Sigmoid colon (tissue), 3 donors: ENCODE results near the gene TMEM164.

Experiments used
- CTCF ChIP-seq, 4 experiments: fragments of 450-650 bp in 3 of 4; fragments of 200-600 bp in 1 of 4; IDR thresholded peaks; one replicate each; pipeline ENCODE4 v1.5.1; 2016 to 2019; ENCODE audit warnings: antibody characterized with exemption in 4 of 4, mild to moderate bottlenecking in 3 of 4, moderate library complexity in 2 of 4
- POLR2A ChIP-seq, 2 donors: fragments of 450-650 bp; IDR thresholded peaks; one replicate each; pipeline ENCODE4 v1.6.1; 2016; ENCODE audit warnings: antibody characterized with exemption in 2 of 2, mild to moderate bottlenecking in 2 of 2, moderate library complexity in 2 of 2

- TF ChIP-seq CTCF (IDR thresholded peaks at IDR 0.05) = no peak
- TF ChIP-seq POLR2A (IDR thresholded peaks at IDR 0.05) = no peak
Measured at GRCh38 chrX:110215411-110215810, 212.5 kb downstream of the TMEM164 start.
